BLaER1 (cell line): ENCODE data around the gene PLEKHG1.

Experiments used
- H3K27ac ChIP-seq: shearing (Covaris generic); formaldehyde crosslinking; 2 replicates; pipeline ENCODE4 v1.8.1; 2022
- H3K27me3 ChIP-seq: shearing (Covaris generic); formaldehyde crosslinking; 2 replicates; pipeline ENCODE4 v1.8.1; 2022
- H3K36me3 ChIP-seq: shearing (Covaris generic); formaldehyde crosslinking; 2 replicates; pipeline ENCODE4 v1.8.1; 2022
- H3K4me1 ChIP-seq: shearing (Covaris generic); formaldehyde crosslinking; 2 replicates; pipeline ENCODE4 v1.8.1; 2022
- H3K4me2 ChIP-seq: shearing (Covaris generic); formaldehyde crosslinking; 2 replicates; pipeline ENCODE4 v1.8.1; 2022
- H3K4me3 ChIP-seq: shearing (Covaris generic); formaldehyde crosslinking; 2 replicates; pipeline ENCODE4 v1.8.1; 2022
- H3K9ac ChIP-seq: shearing (Covaris generic); formaldehyde crosslinking; 2 replicates; pipeline ENCODE4 v1.8.1; 2022
- H3K9me3 ChIP-seq: shearing (Covaris generic); formaldehyde crosslinking; 2 replicates; pipeline ENCODE4 v1.8.1; 2022
- H4K20me1 ChIP-seq: shearing (Covaris generic); formaldehyde crosslinking; 2 replicates; pipeline ENCODE4 v1.8.1; 2022
- Cebpa-rat ChIP-seq: shearing (Covaris generic); IDR thresholded peaks from 2 replicates; pipeline ENCODE4 v1.8.1; 2022

Gene PLEKHG1

GRCh38 chr6:150647051-150647450 lies 47.4 kb downstream of the PLEKHG1 start:
- Histone ChIP-seq H3K36me3 (no peaks in the 10 kb centered on the region), H4K20me1 (no peaks in the 10 kb centered on the region), H3K9me3 (no peaks in the 10 kb centered on the region), H3K4me3 (no peak overlapping the region), H3K4me1 (peaks cover 2% of the 10 kb centered on the region), H3K4me2 (no peak overlapping the region), H3K27ac (no peak overlapping the region), H3K9ac (no peak overlapping the region), H3K27me3 (no peaks in the 10 kb centered on the region)
- TF ChIP-seq Cebpa-rat: no peak
